C4-2B (cell line): ENCODE results near the gene STT3B.

Source experiments
- ZFX ChIP-seq: fragments of 450-650 bp; IDR thresholded peaks from 2 replicates; pipeline ENCODE4 v1.6.1; 2017
- TF ChIP-seq, protein P1 (sequence below): fragments of 450-650 bp; conservative IDR thresholded peaks from 2 replicates; pipeline ENCODE4 v1.5.1; 2017; ENCODE audit warnings: mild to moderate bottlenecking

DNA sequence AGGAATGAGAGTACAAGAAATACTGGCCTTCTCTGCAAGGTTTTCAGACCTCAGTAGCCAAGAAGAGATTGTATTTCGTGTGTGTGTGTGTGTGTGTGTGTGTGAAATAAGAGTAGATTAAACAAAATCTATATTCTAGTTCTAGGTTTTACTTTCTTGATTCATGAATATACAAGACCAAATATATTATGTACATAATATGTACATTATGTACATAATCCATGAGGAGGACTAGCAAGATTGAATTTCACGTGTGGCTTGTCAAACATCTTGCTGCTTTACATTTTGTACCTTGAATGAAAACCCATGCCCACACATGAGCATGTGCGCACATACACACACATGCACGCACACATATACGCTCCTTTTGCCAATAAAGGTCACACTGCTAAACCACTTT lies 18.2 kb upstream of the STT3B start:
- TF ChIP-seq, protein P1, sequence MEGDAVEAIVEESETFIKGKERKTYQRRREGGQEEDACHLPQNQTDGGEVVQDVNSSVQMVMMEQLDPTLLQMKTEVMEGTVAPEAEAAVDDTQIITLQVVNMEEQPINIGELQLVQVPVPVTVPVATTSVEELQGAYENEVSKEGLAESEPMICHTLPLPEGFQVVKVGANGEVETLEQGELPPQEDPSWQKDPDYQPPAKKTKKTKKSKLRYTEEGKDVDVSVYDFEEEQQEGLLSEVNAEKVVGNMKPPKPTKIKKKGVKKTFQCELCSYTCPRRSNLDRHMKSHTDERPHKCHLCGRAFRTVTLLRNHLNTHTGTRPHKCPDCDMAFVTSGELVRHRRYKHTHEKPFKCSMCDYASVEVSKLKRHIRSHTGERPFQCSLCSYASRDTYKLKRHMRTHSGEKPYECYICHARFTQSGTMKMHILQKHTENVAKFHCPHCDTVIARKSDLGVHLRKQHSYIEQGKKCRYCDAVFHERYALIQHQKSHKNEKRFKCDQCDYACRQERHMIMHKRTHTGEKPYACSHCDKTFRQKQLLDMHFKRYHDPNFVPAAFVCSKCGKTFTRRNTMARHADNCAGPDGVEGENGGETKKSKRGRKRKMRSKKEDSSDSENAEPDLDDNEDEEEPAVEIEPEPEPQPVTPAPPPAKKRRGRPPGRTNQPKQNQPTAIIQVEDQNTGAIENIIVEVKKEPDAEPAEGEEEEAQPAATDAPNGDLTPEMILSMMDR = no peak
- TF ChIP-seq ZFX = no peak
